H1 (cell line): ENCODE results near the gene SLC25A51. TPM values are rescaled to one million over a fixed set of nuclear protein-coding genes. Genes with fewer than 3 reads are reported as not detected.

Source experiments
- CTCF ChIA-PET: fragments of 300-600 bp; sonication (Branson Sonifier 250); formaldehyde crosslinking; loops from one replicate; lab custom pipeline; 2021; ENCODE audit not compliant: partially characterized antibody; lab: Charles Lee
- POLR2A ChIA-PET: fragments of 300-600 bp; sonication (Branson Sonifier 250); formaldehyde crosslinking; loops from one replicate; lab custom pipeline; 2021; ENCODE audit warnings: inconsistent platforms; ENCODE audit not compliant: partially characterized antibody; lab: Charles Lee
- DNase-seq, 2 experiments: peaks; one replicate each; pipeline versions ENCODE4 v3.0.0 to v3.0.0-alpha.2; 2010 to 2022; ENCODE audit warnings: low spot score in 2 of 2, low read depth in 1 of 2, mixed read lengths in 1 of 2
- FAIRE-seq: peaks from 2 replicates; lab custom pipeline; 2011; peaks lifted over from hg19 to GRCh38; lab: Jason Lieb, UNC
- H2AFZ ChIP-seq: 2 replicates; pipeline ENCODE4 v1.8.1; 2012; ENCODE audit warnings: low read length, inconsistent platforms
- H2AK5ac ChIP-seq: 2 replicates; pipeline ENCODE4 v1.6.1; 2013; ENCODE audit warnings: low read depth, low read length
- H2BK120ac ChIP-seq: replicated peaks from 2 replicates; pipeline ENCODE3; 2013; ENCODE audit warnings: low read depth, low read length, inconsistent platforms
- H2BK12ac ChIP-seq: 2 replicates; pipeline ENCODE4 v1.6.1; 2013; ENCODE audit warnings: low read depth, low read length
- H2BK15ac ChIP-seq: 2 replicates; pipeline ENCODE4 v1.6.1; 2013; ENCODE audit warnings: low read length
- H2BK20ac ChIP-seq: 2 replicates; pipeline ENCODE4 v1.6.1; 2013; ENCODE audit warnings: low read length
- H2BK5ac ChIP-seq: 2 replicates; pipeline ENCODE4 v1.6.1; 2013; ENCODE audit warnings: low read depth, low read length
- H3K14ac ChIP-seq: 2 replicates; pipeline ENCODE4 v1.6.1; 2013; ENCODE audit warnings: inconsistent platforms; ENCODE audit not compliant: insufficient read length
- H3K18ac ChIP-seq: 2 replicates; pipeline ENCODE4 v1.6.1; 2013; ENCODE audit warnings: low read length; ENCODE audit errors: extremely low read depth
- H3K23ac ChIP-seq: 2 replicates; pipeline ENCODE4 v1.6.1; 2013; ENCODE audit warnings: inconsistent platforms; ENCODE audit not compliant: insufficient read length
- H3K23me2 ChIP-seq: 2 replicates; pipeline ENCODE4 v1.6.1; 2013; ENCODE audit warnings: low read depth, low read length
- H3K27ac ChIP-seq: 2 replicates; pipeline ENCODE4 v1.6.1; 2011; ENCODE audit warnings: low read depth, low read length, inconsistent platforms
- H3K27me3 ChIP-seq, 4 experiments: replicated peaks in 1 of 4; 1 replicate in 1 of 4; 2 replicates in 3 of 4; pipeline versions ENCODE4 v1.6.1 to v1.8.1; 2011 to 2013; ENCODE audit warnings: low read length in 3 of 4, mild to moderate bottlenecking in 3 of 4, inconsistent platforms in 2 of 4, mixed read lengths in 2 of 4, moderate library complexity in 1 of 4; ENCODE audit not compliant: control insufficient read depth in 3 of 4, insufficient read depth in 3 of 4; ENCODE audit errors: extremely low read depth in 1 of 4
- H3K36me3 ChIP-seq, 4 experiments: 2 replicates each; pipeline versions ENCODE4 v1.6.1 to v1.8.1; 2011 to 2013; ENCODE audit warnings: mild to moderate bottlenecking in 4 of 4, low read length in 3 of 4, moderate library complexity in 2 of 4, control low read depth in 1 of 4, inconsistent platforms in 1 of 4; ENCODE audit not compliant: insufficient read depth in 4 of 4, control insufficient read depth in 2 of 4
- H3K4ac ChIP-seq: replicated peaks from 2 replicates; pipeline ENCODE3; 2013; ENCODE audit warnings: low read length, low read depth, mixed read lengths, inconsistent platforms; ENCODE audit not compliant: insufficient read length
- H3K4me1 ChIP-seq, 4 experiments: replicated peaks in 1 of 4; 1 replicate in 1 of 4; 2 replicates in 3 of 4; pipeline versions ENCODE4 v1.6.1 to v1.8.1; 2011 to 2013; ENCODE audit warnings: low read length in 3 of 4, inconsistent platforms in 2 of 4, mixed read lengths in 1 of 4; ENCODE audit not compliant: insufficient read depth in 4 of 4, control insufficient read depth in 3 of 4
- H3K4me2 ChIP-seq, 2 experiments: 2 replicates each; pipeline versions ENCODE4 v1.6.1 to v1.8.1; 2011 to 2013; ENCODE audit warnings: low read depth in 2 of 2, low read length in 2 of 2, control low read depth in 1 of 2, inconsistent platforms in 1 of 2, mild to moderate bottlenecking in 1 of 2; ENCODE audit not compliant: insufficient read depth in 1 of 2
- H3K4me3 ChIP-seq, 4 experiments: fragments of 200-600, 300-600 bp in 1 of 4; sonication (generic), shearing (Covaris generic), sonication (Bioruptor Twin) in 1 of 4; 2 replicates each; pipeline versions ENCODE4 v1.5.1 to v1.8.1; 2011 to 2016; ENCODE audit warnings: low read length in 4 of 4, low read depth in 3 of 4, control low read depth in 2 of 4, inconsistent platforms in 2 of 4, mild to moderate bottlenecking in 2 of 4, mixed read lengths in 1 of 4, moderate library complexity in 1 of 4; ENCODE audit not compliant: insufficient read depth in 2 of 4; ENCODE audit errors: extremely low read depth in 1 of 4
- H3K56ac ChIP-seq: replicated peaks from 2 replicates; pipeline ENCODE3; 2013; ENCODE audit warnings: low read depth, mild to moderate bottlenecking, mixed read lengths, low read length, inconsistent platforms; ENCODE audit not compliant: insufficient read length
- H3K79me1 ChIP-seq: 2 replicates; pipeline ENCODE4 v1.6.1; 2013; ENCODE audit warnings: low read depth, low read length, control low read depth
- H3K79me2 ChIP-seq, 2 experiments: 2 replicates each; pipeline versions ENCODE4 v1.6.1 to v1.8.1; 2012 to 2013; ENCODE audit warnings: low read length in 2 of 2, mild to moderate bottlenecking in 2 of 2, inconsistent platforms in 1 of 2; ENCODE audit not compliant: insufficient read depth in 2 of 2, control insufficient read depth in 1 of 2
- H3K9ac ChIP-seq, 4 experiments: replicated peaks in 1 of 4; 1 replicate in 1 of 4; 2 replicates in 3 of 4; pipeline versions ENCODE4 v1.6.1 to v1.8.1; 2011 to 2013; ENCODE audit warnings: low read depth in 3 of 4, low read length in 3 of 4, control low read depth in 2 of 4, mild to moderate bottlenecking in 2 of 4, moderate library complexity in 2 of 4, inconsistent platforms in 1 of 4; ENCODE audit errors: extremely low read depth in 1 of 4
- H3K9me3 ChIP-seq, 2 experiments: 2 replicates each; pipeline versions ENCODE4 v1.6.1 to v1.8.1; 2012 to 2013; ENCODE audit warnings: mild to moderate bottlenecking in 2 of 2, moderate library complexity in 2 of 2, control low read depth in 1 of 2, inconsistent platforms in 1 of 2, low read depth in 1 of 2, low read length in 1 of 2, mixed read lengths in 1 of 2; ENCODE audit not compliant: insufficient read depth in 2 of 2
- H4K20me1 ChIP-seq, 2 experiments: replicated peaks in 1 of 2; 2 replicates each; pipeline versions ENCODE3 to v1.8.1; 2011 to 2013; ENCODE audit warnings: inconsistent platforms in 2 of 2, low read length in 2 of 2, mild to moderate bottlenecking in 1 of 2; ENCODE audit not compliant: insufficient read depth in 2 of 2, control insufficient read depth in 1 of 2
- H4K5ac ChIP-seq: 2 replicates; pipeline ENCODE4 v1.6.1; 2013; ENCODE audit warnings: low read length, low read depth, mixed read lengths, inconsistent platforms; ENCODE audit not compliant: insufficient read length
- H4K8ac ChIP-seq: 2 replicates; pipeline ENCODE4 v1.8.0; 2013; ENCODE audit warnings: mild to moderate bottlenecking, moderate library complexity, low read length, inconsistent platforms; ENCODE audit not compliant: insufficient read depth; ENCODE audit errors: extremely low read depth
- H4K91ac ChIP-seq: replicated peaks from 2 replicates; pipeline ENCODE3; 2013; ENCODE audit warnings: low read length, mixed read lengths, inconsistent platforms; ENCODE audit not compliant: insufficient read length
- ASH2L ChIP-seq: fragments of 200-600, 300-600 bp; sonication (generic); IDR thresholded peaks from one replicate; pipeline ENCODE4 v1.7.1; 2017; ENCODE audit warnings: low read length
- CBX8 ChIP-seq: fragments of 300-800, 300-1000 bp; sonication (generic); IDR thresholded peaks from 2 replicates; pipeline ENCODE4 v1.7.1; 2016; ENCODE audit warnings: low read depth, low read length, borderline replicate concordance
- CTBP2 ChIP-seq: IDR thresholded peaks from 2 replicates; pipeline ENCODE4 v1.7.0; 2011; ENCODE audit warnings: borderline replicate concordance, mild to moderate bottlenecking, moderate library complexity, mixed read lengths, low read length; ENCODE audit not compliant: insufficient read depth, insufficient read length
- GABPA ChIP-seq: IDR thresholded peaks from 2 replicates; pipeline ENCODE4 v1.6.1; 2011; ENCODE audit warnings: mild to moderate bottlenecking, low read length, moderate library complexity, borderline replicate concordance; ENCODE audit not compliant: insufficient read depth
- KDM1A ChIP-seq: fragments of 200-600, 300-600 bp; sonication (generic); IDR thresholded peaks from 2 replicates; pipeline ENCODE4 v1.7.1; 2016; ENCODE audit warnings: mild to moderate bottlenecking, low read length, borderline replicate concordance
- SP4 ChIP-seq: IDR thresholded peaks from 2 replicates; pipeline ENCODE4 v1.6.1; 2012; ENCODE audit warnings: low read length, inconsistent platforms
- TAF1 ChIP-seq: IDR thresholded peaks from 2 replicates; pipeline ENCODE4 v1.6.1; 2011; ENCODE audit warnings: mild to moderate bottlenecking, low read depth, low read length
- TBP ChIP-seq: IDR thresholded peaks from 2 replicates; pipeline ENCODE4 v1.6.1; 2011; ENCODE audit warnings: low read depth, low read length, improper control_type of control experiment
- TEAD4 ChIP-seq: IDR thresholded peaks from 2 replicates; pipeline ENCODE4 v1.6.1; 2012; ENCODE audit warnings: low read depth, low read length, inconsistent platforms, mixed read lengths
- WGBS, 2 experiments: shearing (Covaris generic) in 1 of 2; methylation state at CpG; one replicate each; pipeline versions ENCODE4 v1.1.6 to v1.1.7; 2013 to 2015; ENCODE audit warnings: low lambda C conversion rate in 2 of 2, mixed read lengths in 2 of 2, inconsistent platforms in 1 of 2, low coverage in 1 of 2, missing lambda C conversion rate in 1 of 2; ENCODE audit not compliant: insufficient replicate concordance in 2 of 2, insufficient coverage in 1 of 2, insufficient read length in 1 of 2; ENCODE audit errors: extremely low coverage in 1 of 2, missing lambda C conversion rate in 1 of 2; 5-methylcytosine and 5-hydroxymethylcytosine counted together
- polyA plus RNA-seq, 7 experiments: library from polyadenylated mRNA; depleted of rRNA in 3 of 7; stranded (reverse) in 5 of 7; unstranded in 2 of 7; fragments of >200 nt in 5 of 7; fragments of 200-250 nt in 2 of 7; gene quantifications; 1 replicate in 5 of 7; 2 replicates in 1 of 7; 4 replicates in 1 of 7; pipeline versions ENCODE4 v1.2.1 to v1.2.3, GENCODE V29; 2011 to 2013; ENCODE audit warnings: missing spikeins in 2 of 7, mixed read lengths in 2 of 7
- total RNA-seq: library from RNA; stranded (reverse); fragmentation: NEBNext Ultra II Directional; extraction: Animal tissue kit (Norgen Biotek cat#: 25700); gene quantifications from 2 replicates; pipeline ENCODE4 v1.2.1, GENCODE V29; 2021
- TF ChIP-seq, protein P1 (sequence below), 3 experiments: IDR thresholded peaks; 1 replicate in 2 of 3; 2 replicates in 1 of 3; pipeline versions ENCODE4 v1.5.1 to v1.6.1; 2011; ENCODE audit warnings: low read length in 3 of 3, mild to moderate bottlenecking in 3 of 3, inconsistent platforms in 2 of 3, low read depth in 1 of 3, moderate library complexity in 1 of 3; ENCODE audit not compliant: insufficient read depth in 1 of 3; ENCODE audit errors: control extremely low read depth in 1 of 3
- TF ChIP-seq, protein P2 (sequence below): IDR thresholded peaks from 2 replicates; pipeline ENCODE4 v1.6.1; 2012; ENCODE audit warnings: inconsistent platforms

Gene SLC25A51
- total and polyA plus RNA-seq, 2 of the 8 experiments (the other 6 are each of a cell fraction or from before 2014, with no cell fraction given): 8.0 to 14.5 TPM

DNA sequence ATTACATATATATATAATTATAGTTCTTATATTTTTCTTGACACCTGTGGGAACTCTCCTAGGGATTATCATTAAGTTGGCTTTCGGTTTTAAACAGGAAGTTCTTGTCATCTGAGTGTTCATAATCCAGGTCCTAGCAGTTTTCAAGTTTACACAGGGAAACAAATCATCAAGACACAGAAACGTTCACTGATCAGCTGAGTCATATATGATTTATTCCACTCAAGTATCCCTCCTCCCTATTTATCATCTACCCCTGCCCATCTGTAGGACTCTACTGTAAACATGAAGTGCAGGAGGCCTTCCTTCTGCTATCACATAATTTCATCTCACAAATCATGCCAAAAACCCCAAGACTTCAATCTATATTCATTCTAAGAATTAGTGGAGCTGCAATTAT, 6.3 kb downstream of the SLC25A51 start:
- Histone ChIP-seq H3K79me1 (no peaks in the 10 kb centered on the region), H3K27me3 (no peaks in the 10 kb centered on the region; a peak in 1 of 7 replicates), H3K4me1 (peaks cover 0 to 2% (median under 1%) of the 10 kb centered on the region in 4 experiments; a peak in 2 of 7 replicates), H3K36me3 (peaks cover 2 to 22% (median 14%) of the 10 kb centered on the region in 4 experiments; a peak in 7 of 8 replicates), H2BK5ac (no peak overlapping the region), H3K9ac (no peak overlapping the region), H4K8ac (no peak overlapping the region), H3K18ac (no peak overlapping the region), H3K23me2 (no peaks in the 10 kb centered on the region), H2BK20ac (no peak overlapping the region), H2BK15ac (no peak overlapping the region), H3K4ac (no peak overlapping the region), H2AK5ac (no peak overlapping the region), H3K4me2 (no peak overlapping the region), H3K79me2 (0 out of 4 replicates have a peak, but pooled peaks cover 0 to 5% of the 10 kb centered on the region in 2 experiments), H3K27ac (no peak overlapping the region), H3K14ac (no peak overlapping the region), H2BK120ac (no peak overlapping the region), H3K9me3 (no peaks in the 10 kb centered on the region), H3K23ac (no peak overlapping the region), H4K5ac (no peak overlapping the region), H4K20me1 (peaks cover 0 to 2% of the 10 kb centered on the region in 2 experiments), H3K56ac (no peak overlapping the region), H2BK12ac (no peak overlapping the region), H2AFZ (no peak overlapping the region), H4K91ac (no peak overlapping the region), H3K4me3 (no peak overlapping the region)
- POLR2A ChIA-PET: no interaction called here
- FAIRE-seq (no peak), DNase-seq (no peak)
- 92% methylated on average over 2 of the region's 2 CpGs; no CpG with 5 or more reads in 1 of the 2 experiments for WGBS, 2 experiments
- CTCF ChIA-PET: interaction anchor here (1.3 kb wide), 1 partner anchor 44 kb away, joined by 4 read pairs; no protein-coding TSS in a partner anchor
- TF ChIP-seq CBX8 (no peak), TEAD4 (no peak), GABPA (no peak), TAF1 (no peak), SP4 (no peak), CTBP2 (no peak), TBP (no peak), ASH2L (no peak), KDM1A (no peak)
- TF ChIP-seq, protein P1, sequence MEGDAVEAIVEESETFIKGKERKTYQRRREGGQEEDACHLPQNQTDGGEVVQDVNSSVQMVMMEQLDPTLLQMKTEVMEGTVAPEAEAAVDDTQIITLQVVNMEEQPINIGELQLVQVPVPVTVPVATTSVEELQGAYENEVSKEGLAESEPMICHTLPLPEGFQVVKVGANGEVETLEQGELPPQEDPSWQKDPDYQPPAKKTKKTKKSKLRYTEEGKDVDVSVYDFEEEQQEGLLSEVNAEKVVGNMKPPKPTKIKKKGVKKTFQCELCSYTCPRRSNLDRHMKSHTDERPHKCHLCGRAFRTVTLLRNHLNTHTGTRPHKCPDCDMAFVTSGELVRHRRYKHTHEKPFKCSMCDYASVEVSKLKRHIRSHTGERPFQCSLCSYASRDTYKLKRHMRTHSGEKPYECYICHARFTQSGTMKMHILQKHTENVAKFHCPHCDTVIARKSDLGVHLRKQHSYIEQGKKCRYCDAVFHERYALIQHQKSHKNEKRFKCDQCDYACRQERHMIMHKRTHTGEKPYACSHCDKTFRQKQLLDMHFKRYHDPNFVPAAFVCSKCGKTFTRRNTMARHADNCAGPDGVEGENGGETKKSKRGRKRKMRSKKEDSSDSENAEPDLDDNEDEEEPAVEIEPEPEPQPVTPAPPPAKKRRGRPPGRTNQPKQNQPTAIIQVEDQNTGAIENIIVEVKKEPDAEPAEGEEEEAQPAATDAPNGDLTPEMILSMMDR (IDR thresholded peaks at IDR 0.05; ENCODE audit: control extremely low read depth in 1 of 3, insufficient read depth in 1 of 3, low read depth in 1 of 3, low read length in 3 of 3): no peak
- TF ChIP-seq, protein P2, sequence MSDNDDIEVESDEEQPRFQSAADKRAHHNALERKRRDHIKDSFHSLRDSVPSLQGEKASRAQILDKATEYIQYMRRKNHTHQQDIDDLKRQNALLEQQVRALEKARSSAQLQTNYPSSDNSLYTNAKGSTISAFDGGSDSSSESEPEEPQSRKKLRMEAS: no peak
